ENCODE data around the gene TRIM10.

The TRIM10 gene

DNA sequence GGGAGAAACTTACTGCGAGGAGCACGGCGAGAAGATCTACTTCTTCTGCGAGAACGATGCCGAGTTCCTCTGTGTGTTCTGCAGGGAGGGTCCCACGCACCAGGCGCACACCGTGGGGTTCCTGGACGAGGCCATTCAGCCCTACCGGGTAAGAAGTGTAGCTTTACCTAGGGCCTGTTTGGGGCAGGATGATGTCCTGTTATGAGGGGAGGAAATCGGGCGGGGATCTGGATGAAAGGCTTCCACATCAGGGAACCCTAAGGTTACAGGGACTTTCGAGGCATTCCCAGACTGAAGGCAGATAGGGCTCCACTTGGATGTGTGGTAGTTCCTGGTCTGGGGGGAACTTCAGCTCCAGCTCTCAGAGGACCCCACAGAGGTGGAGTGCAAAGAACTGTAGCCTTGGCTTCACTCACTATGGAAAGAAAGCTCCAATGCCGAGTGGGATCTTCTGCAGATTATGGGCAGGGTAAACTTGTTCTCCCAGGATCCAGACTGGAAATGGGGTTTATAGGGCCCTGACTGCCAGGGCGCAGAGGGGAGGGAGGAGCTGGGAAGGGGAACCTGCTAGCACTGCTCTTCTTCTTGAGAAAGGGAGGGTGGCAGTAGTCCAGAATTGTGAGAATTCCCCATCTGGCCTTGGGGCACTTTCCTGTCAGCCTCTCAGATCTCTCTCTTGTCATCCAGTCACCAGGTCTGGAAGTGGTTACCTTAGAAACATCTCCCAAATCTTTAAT is 3.1 kb upstream of the TRIM10 start:
- POLR2A ChIA-PET = no interaction called here
- H3K36me3 ChIP-seq (ENCODE audit: control insufficient read depth in 4 of 4, insufficient read depth in 4 of 4, low read length in 3 of 4) = no peaks in the 10 kb centered on the region
- no peak overlapping the region for H3K4me3 ChIP-seq (ENCODE audit: control insufficient read depth in 1 of 7, extremely low read depth in 1 of 7, insufficient read depth in 4 of 7, low read depth in 2 of 7, low read length in 6 of 7)
- no peak for DNase-seq
- 92% methylated on average over 11 of the region's 16 CpGs for WGBS (ENCODE audit: insufficient coverage)
- H3K27ac ChIP-seq (ENCODE audit: insufficient read depth in 1 of 2, low read depth in 1 of 2, low read length in 2 of 2, poor library complexity in 1 of 2, severe bottlenecking in 2 of 2) = no peak overlapping the region
- H3K27me3 ChIP-seq (replicated peaks in 2 of 5; ENCODE audit: control insufficient read depth in 4 of 5, insufficient read depth in 5 of 5, low read length in 4 of 5) = no peaks in the 10 kb centered on the region
- H3K4me1 ChIP-seq (ENCODE audit: control extremely low read depth in 1 of 4, control insufficient read depth in 4 of 4, insufficient read depth in 4 of 4, low read length in 3 of 4) = peaks cover 3 to 40% (median 28%) of the 10 kb centered on the region in 4 experiments
- CTCF ChIA-PET = interaction anchor here (0.7 to 1.7 kb wide), 4 partner anchors 8 to 60 kb away, joined by 3 to 5 read pairs (median 3); no protein-coding TSS in a partner anchor
- no peaks in the 10 kb centered on the region for H3K9me3 ChIP-seq (ENCODE audit: control extremely low read depth in 1 of 5, control insufficient read depth in 4 of 5, insufficient read depth in 2 of 5, low read depth in 1 of 5, low read length in 4 of 5)

DNA sequence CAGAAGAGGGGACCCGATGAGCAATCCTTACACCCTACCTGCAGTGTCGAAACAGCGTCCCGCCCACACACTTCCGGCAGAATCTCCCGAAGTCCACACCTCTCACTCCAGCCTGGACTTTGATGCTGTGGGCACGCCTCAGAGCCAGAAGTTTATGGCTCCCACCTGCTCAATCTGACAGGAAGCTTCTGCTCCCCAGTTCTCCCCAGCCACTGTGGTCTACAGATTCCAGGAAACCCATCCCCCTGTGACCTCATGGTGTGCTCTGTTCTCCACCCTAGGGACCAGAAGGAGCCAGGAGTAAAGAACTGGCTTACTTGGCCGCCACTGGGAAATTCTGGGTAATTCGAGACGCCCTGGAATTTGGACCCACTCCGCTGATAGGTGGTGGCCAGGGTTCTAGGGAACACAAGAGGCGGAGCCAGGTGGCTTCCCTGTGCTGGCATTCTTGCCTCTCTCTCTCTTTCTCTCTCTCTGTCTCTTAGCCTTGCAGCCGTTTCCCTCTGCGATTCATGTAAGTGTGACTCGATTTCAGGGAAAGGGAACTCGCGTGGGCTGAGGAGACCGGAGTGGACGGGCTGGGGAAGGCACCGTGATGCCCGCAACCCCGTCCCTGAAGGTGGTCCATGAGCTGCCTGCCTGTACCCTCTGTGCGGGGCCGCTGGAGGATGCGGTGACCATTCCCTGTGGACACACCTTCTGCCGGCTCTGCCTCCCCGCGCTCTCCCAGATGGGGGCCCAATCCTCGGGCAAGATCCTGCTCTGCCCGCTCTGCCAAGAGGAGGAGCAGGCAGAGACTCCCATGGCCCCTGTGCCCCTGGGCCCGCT is 2.3 kb upstream of the TRIM10 start, which contains the start of gene TRIM15:
TSS of gene TRIM15 (plus strand) at position 457 of the 828 bp plus-strand sequence. CDS start at position 596, 139 bp downstream.
- H3K27me3 ChIP-seq (replicated peaks in 2 of 5; ENCODE audit: control insufficient read depth in 4 of 5, insufficient read depth in 5 of 5, low read length in 4 of 5) = no peaks in the 10 kb centered on the region
- no peaks in the 10 kb centered on the region for H3K9me3 ChIP-seq (ENCODE audit: control extremely low read depth in 1 of 5, control insufficient read depth in 4 of 5, insufficient read depth in 2 of 5, low read depth in 1 of 5, low read length in 4 of 5)
- ChIA-PET CTCF (interaction anchor here (0.7 to 1.7 kb wide), 4 partner anchors 9 to 59 kb away, joined by 3 to 5 read pairs (median 3); no protein-coding TSS in a partner anchor), POLR2A (no interaction called here)
- DNase-seq = peak in 2 of 3 donors; percentile 32 to 38
- peaks cover 3 to 35% (median 24%) of the 10 kb centered on the region in 4 experiments for H3K4me1 ChIP-seq (ENCODE audit: control extremely low read depth in 1 of 4, control insufficient read depth in 4 of 4, insufficient read depth in 4 of 4, low read length in 3 of 4)
- no peaks in the 10 kb centered on the region for H3K36me3 ChIP-seq (ENCODE audit: control insufficient read depth in 4 of 4, insufficient read depth in 4 of 4, low read length in 3 of 4)
- H3K4me3 ChIP-seq (ENCODE audit: control insufficient read depth in 1 of 7, extremely low read depth in 1 of 7, insufficient read depth in 4 of 7, low read depth in 2 of 7, low read length in 6 of 7) = no peak within 1 kb of the TSS
- H3K27ac ChIP-seq (ENCODE audit: insufficient read depth in 1 of 2, low read depth in 1 of 2, low read length in 2 of 2, poor library complexity in 1 of 2, severe bottlenecking in 2 of 2) = no peak within 1 kb of the TSS
- WGBS (ENCODE audit: insufficient coverage) = 91% methylated on average over 27 of the region's 31 CpGs

DNA sequence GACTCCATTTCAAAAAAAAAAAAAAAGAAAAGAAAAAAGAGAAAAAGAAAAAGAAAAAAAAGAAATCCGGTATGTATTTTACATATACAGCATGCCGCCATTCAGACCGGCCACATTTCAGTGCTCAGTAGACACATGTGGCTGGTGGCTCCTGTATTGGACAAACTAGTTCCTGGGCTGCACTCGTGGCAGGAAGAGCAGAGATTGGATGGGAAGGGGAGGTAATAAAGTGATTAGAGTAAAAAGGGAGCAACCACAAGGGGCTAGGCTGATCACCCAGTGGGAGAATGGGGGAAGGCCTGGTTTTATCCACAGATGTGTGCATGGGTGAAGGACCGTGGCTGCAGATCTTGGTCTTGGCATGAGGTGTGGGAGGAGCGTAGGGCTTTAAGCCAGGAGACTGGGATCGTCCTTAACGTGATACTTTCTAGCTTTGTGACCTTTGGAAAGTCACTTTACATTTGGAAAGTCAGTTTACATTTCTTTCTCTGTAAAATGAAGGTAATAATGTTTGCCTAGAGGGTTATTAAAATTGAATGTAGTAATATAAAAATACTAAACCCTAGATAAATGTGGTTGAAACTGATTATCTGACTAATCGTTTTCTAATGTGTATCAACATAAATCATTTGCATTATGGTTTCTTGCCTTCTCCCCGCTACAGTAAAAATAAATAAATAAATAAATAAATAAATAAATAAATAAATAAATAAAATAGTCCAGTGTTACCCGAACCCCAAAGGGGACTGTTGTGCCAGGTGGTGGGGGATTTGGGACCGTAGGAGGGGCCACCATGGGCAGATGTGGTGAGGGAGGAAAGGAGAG is 1.5 kb upstream of the TRIM10 start:
- no peaks in the 10 kb centered on the region for H3K36me3 ChIP-seq (ENCODE audit: control insufficient read depth in 4 of 4, insufficient read depth in 4 of 4, low read length in 3 of 4)
- H3K27me3 ChIP-seq (replicated peaks in 2 of 5; ENCODE audit: control insufficient read depth in 4 of 5, insufficient read depth in 5 of 5, low read length in 4 of 5) = no peaks in the 10 kb centered on the region
- H3K9me3 ChIP-seq (ENCODE audit: control extremely low read depth in 1 of 5, control insufficient read depth in 4 of 5, insufficient read depth in 2 of 5, low read depth in 1 of 5, low read length in 4 of 5) = no peaks in the 10 kb centered on the region
- no peak overlapping the region for H3K4me3 ChIP-seq (ENCODE audit: control insufficient read depth in 1 of 7, extremely low read depth in 1 of 7, insufficient read depth in 4 of 7, low read depth in 2 of 7, low read length in 6 of 7)
- POLR2A ChIA-PET = no interaction called here
- DNase-seq = no peak
- peaks cover 2 to 37% (median 21%) of the 10 kb centered on the region in 4 experiments for H3K4me1 ChIP-seq (ENCODE audit: control extremely low read depth in 1 of 4, control insufficient read depth in 4 of 4, insufficient read depth in 4 of 4, low read length in 3 of 4)
- CTCF ChIA-PET = no interaction called here
- H3K27ac ChIP-seq (ENCODE audit: insufficient read depth in 1 of 2, low read depth in 1 of 2, low read length in 2 of 2, poor library complexity in 1 of 2, severe bottlenecking in 2 of 2) = no peak overlapping the region
- 93% methylated on average over 5 of the region's 12 CpGs for WGBS (ENCODE audit: insufficient coverage)

DNA sequence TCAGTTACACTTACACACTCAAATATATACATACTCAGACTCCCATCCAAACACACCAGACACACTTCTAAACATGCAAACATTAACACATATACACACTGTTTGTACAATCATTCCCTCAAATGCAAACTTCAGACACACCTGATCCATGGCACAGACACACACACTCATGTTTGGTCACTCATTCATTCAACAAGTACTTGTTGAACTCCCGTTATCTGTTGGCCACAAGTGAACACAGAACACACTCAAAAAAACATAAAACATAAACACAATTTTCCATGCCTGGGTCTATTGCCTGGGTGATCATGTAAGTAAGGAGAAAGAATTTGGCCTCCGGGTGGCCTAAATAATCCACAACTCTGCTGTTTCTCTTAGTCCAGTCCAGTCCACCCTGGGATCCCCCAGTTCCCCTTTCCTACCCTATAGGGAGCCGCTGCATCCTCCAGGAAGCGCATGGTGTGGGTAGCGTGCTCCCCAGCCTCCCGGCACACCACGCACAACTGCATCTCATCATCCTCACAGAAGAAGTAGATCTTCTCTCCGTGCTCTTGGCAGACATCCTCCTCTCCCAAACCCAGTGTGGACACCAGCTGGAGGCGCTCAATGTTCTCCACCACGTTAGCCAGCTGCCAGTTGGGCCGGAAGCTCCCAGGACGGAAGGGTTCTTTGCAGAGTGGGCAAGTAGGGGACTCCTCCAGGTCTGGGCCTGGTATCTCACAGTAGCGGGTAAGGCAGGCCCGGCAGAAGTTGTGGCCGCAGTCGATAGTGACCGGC is 815 bp downstream of the TRIM10 start:
- DNase-seq = no peak
- ChIA-PET CTCF (no interaction called here), POLR2A (no interaction called here)
- Histone ChIP-seq H3K36me3 (ENCODE audit: control insufficient read depth in 4 of 4, insufficient read depth in 4 of 4, low read length in 3 of 4) (no peaks in the 10 kb centered on the region), H3K27ac (ENCODE audit: insufficient read depth in 1 of 2, low read depth in 1 of 2, low read length in 2 of 2, poor library complexity in 1 of 2, severe bottlenecking in 2 of 2) (no peak overlapping the region), H3K9me3 (ENCODE audit: control extremely low read depth in 1 of 5, control insufficient read depth in 4 of 5, insufficient read depth in 2 of 5, low read depth in 1 of 5, low read length in 4 of 5) (no peaks in the 10 kb centered on the region), H3K27me3 (replicated peaks in 2 of 5; ENCODE audit: control insufficient read depth in 4 of 5, insufficient read depth in 5 of 5, low read length in 4 of 5) (no peaks in the 10 kb centered on the region), H3K4me3 (ENCODE audit: control insufficient read depth in 1 of 7, extremely low read depth in 1 of 7, insufficient read depth in 4 of 7, low read depth in 2 of 7, low read length in 6 of 7) (no peak overlapping the region), H3K4me1 (ENCODE audit: control extremely low read depth in 1 of 4, control insufficient read depth in 4 of 4, insufficient read depth in 4 of 4, low read length in 3 of 4) (peaks cover 0 to 36% (median 18%) of the 10 kb centered on the region in 4 experiments)
- 98% methylated on average over 16 of the region's 17 CpGs for WGBS (ENCODE audit: insufficient coverage)

DNA sequence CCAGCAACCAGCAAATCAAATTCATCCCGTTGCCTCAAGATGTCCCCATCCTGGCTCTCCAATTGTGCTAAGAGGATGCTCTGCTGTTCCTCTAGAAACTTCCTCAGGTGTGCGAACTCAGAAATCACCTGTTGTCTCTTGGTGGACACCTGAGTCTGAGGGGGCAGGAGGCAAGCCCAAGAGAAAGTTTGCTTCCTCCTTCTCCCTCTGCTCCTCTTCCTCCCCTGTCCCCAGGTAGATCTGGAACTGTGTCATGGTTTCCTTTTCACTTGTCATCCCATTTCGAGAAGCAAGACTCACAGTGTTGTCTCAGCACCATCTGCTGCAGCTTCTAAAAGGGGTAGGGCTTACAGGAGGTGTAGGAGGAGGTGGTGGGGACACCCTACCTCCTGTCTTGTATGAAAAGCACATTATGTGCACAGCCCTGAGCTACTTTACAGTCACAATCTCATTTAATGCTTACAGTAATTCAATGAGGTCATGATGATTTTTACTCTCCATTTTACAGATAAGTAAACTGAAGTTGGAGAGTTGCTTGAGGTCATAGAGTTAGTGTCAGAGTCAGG is 2.5 kb downstream of the TRIM10 start:
- H3K27me3 ChIP-seq (replicated peaks in 2 of 5; ENCODE audit: control insufficient read depth in 4 of 5, insufficient read depth in 5 of 5, low read length in 4 of 5) = no peaks in the 10 kb centered on the region
- POLR2A ChIA-PET = no interaction called here

DNA sequence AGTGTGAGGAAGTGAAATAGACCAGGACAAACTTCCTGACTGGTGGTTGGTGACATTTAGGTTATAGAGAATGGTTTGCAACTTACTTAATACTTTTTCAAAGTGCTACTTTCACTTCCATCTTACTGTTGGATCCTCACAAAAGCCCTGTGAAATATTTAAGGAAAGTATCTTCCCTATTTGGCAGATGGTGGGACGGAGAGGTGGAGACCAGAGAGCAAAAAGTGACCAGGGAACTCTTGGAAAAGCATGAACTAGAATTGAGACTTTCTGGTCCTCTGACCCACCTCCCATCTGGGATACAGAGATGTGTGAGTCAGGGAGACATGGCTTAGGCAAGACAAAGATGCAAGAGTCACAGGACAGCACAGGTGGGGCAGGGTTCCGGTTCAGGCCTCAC is 3.0 kb downstream of the TRIM10 start:
- no peak overlapping the region for H3K27ac ChIP-seq (ENCODE audit: insufficient read depth in 1 of 2, low read depth in 1 of 2, low read length in 2 of 2, poor library complexity in 1 of 2, severe bottlenecking in 2 of 2)
- no peak for DNase-seq
- H3K27me3 ChIP-seq (replicated peaks in 2 of 5; ENCODE audit: control insufficient read depth in 4 of 5, insufficient read depth in 5 of 5, low read length in 4 of 5) = no peaks in the 10 kb centered on the region
- H3K9me3 ChIP-seq (ENCODE audit: control extremely low read depth in 1 of 5, control insufficient read depth in 4 of 5, insufficient read depth in 2 of 5, low read depth in 1 of 5, low read length in 4 of 5) = no peaks in the 10 kb centered on the region
- peaks cover 0 to 29% (median 12%) of the 10 kb centered on the region in 4 experiments for H3K4me1 ChIP-seq (ENCODE audit: control extremely low read depth in 1 of 4, control insufficient read depth in 4 of 4, insufficient read depth in 4 of 4, low read length in 3 of 4)
- ChIA-PET POLR2A (no interaction called here), CTCF (interaction anchor here (0.7 to 1.2 kb wide), 2 partner anchors 9 to 87 kb away, joined by 3 read pairs; no protein-coding TSS in a partner anchor)
- no peaks in the 10 kb centered on the region for H3K36me3 ChIP-seq (ENCODE audit: control insufficient read depth in 4 of 4, insufficient read depth in 4 of 4, low read length in 3 of 4)
- H3K4me3 ChIP-seq (ENCODE audit: control insufficient read depth in 1 of 7, extremely low read depth in 1 of 7, insufficient read depth in 4 of 7, low read depth in 2 of 7, low read length in 6 of 7) = no peak overlapping the region
- WGBS (ENCODE audit: insufficient coverage) = 100% methylated on average over 1 of the region's 2 CpGs

More for the DNA sequence above, 2.5 kb downstream of the TRIM10 start:
- H3K9me3 ChIP-seq (ENCODE audit: control extremely low read depth in 1 of 5, control insufficient read depth in 4 of 5, insufficient read depth in 2 of 5, low read depth in 1 of 5, low read length in 4 of 5) = no peaks in the 10 kb centered on the region
- H3K4me3 ChIP-seq (ENCODE audit: control insufficient read depth in 1 of 7, extremely low read depth in 1 of 7, insufficient read depth in 4 of 7, low read depth in 2 of 7, low read length in 6 of 7) = no peak overlapping the region
- H3K36me3 ChIP-seq (ENCODE audit: control insufficient read depth in 4 of 4, insufficient read depth in 4 of 4, low read length in 3 of 4) = no peaks in the 10 kb centered on the region
- peaks cover 0 to 29% (median 13%) of the 10 kb centered on the region in 4 experiments for H3K4me1 ChIP-seq (ENCODE audit: control extremely low read depth in 1 of 4, control insufficient read depth in 4 of 4, insufficient read depth in 4 of 4, low read length in 3 of 4)
- CTCF ChIA-PET = interaction anchor here (0.7 to 1.2 kb wide), 2 partner anchors 10 to 88 kb away, joined by 3 read pairs; no protein-coding TSS in a partner anchor
- no peak overlapping the region for H3K27ac ChIP-seq (ENCODE audit: insufficient read depth in 1 of 2, low read depth in 1 of 2, low read length in 2 of 2, poor library complexity in 1 of 2, severe bottlenecking in 2 of 2)
- WGBS (ENCODE audit: insufficient coverage) = 92% methylated on average over 2 of the region's 3 CpGs
- no peak for DNase-seq
